Measurements from ENCODE around the gene MIS18BP1. TPM values are rescaled to one million over a fixed set of nuclear protein-coding genes. Genes with fewer than 3 reads are reported as not detected.
"Not testable (repeated sequence)": the region's sequence is repeated elsewhere in the genome, so short reads cannot be mapped to it uniquely, and the experiment has no call there.

MIS18BP1 gene
- 40.2 and 45.4 TPM in 2 replicates for total RNA-seq (2014; rRNA removed)
- polyA plus RNA-seq (2012): 4.3 TPM

DNA sequence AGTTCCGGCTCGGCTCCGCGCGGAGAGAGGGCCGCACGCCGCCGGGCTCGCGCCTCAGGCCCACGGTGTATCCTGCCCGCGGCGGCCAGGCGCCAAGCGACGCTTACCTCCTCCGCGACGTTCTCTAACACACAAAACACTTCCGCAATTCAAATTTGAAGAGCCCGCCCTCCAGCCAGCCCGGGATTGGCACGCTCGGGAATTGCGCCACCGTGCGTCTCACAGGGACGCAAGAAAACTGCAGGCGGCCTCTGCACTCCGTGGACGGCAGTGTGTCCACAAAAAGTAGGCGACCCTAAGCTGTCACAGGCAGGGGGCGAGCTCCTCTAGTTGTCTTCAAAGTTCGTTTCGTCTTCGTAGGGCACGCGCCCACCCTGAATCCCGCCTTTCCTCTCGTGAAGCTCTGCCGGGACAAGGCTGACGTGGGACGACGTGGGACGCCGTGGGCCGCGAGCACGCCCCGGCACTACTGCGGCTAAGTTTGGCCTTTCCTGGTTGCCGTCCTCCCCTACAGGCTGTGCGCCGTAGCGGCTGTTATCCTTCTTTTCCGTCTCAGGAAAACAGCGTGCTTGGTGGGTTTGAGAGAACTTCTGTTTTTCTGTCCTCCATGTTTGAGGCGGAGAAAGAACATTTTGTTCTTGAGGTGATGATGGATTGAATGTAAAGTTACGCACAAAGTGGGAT is at the start of gene MIS18BP1:
MIS18BP1 (minus strand) TSS at position 133 of the 684 bp plus-strand sequence. CDS start 5,916 bp downstream, outside the sequence.
- peak; percentile 96 for DNase-seq (ENCODE audit: low read depth)

DNA sequence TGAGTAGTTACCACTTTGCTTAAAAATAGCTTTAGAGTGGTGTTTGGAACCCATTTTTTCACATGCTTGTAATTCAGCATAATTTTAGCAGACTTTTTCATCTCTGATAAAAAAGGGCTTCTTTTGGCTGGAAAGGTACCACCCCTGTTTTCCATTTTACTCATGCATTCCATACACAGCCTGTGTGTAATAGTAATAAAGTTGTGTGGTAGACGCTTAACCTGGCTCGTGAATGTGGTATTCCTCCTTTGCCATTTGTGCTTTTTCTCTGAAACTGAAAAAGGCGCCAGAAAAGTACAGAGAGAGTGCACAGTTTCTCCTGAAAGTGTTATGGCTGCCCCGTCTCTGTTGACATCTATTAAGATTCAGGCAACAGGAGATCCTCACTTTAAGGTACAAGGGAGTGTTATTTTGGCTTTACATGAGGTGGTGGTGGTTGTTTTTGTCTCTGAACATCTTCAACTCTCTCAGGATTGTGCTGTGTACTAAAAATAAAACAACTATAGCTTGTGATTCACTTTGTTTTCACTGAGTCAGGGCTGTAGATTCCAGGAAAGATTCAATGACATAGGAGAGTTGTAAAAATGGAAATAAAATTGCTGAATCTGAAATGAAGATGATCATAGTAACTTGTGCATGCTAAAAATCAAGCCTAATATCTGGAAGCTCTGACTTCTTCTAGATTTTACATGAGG is 45.6 kb upstream of the MIS18BP1 start:
- no peak for DNase-seq (ENCODE audit: low read depth)

DNA sequence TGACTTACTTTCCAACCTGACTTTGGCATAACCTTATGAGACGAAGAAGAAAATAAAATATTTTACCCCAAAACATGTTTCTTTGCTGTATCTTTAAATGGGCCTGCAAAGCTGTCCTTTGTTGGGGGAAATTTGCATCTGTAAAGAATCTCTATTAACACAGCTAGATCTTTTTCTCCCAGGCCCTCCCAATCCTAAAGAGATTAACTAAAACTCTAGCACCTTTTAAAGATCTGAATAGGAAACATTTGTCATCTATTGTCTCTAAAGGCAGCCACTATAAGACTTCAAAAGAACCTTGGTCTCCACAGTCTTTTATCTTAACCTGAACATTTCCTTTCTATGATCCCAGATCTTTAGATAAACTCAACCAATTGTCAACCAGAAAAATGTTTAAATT is 41.8 kb upstream of the MIS18BP1 start:
- not testable (repeated sequence) for DNase-seq (ENCODE audit: low read depth)

DNA sequence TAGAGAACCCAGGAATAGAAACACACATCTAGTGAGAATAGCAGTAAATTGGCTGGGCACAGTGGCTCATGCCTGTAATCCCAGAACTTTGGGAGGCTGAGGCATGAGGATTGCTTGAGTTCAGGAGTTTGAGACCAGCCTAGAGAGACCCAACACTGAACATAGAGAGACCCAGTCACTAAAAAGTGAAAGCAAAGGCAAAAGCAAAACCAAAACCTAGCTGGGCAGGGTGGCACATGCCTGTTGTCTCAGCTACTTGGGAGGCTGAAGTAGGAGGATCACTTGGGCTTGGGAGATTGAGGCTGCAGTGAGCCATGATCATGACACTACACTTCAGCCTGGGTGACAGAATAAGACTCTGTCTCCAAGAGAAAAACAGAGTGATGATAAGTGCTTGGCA is 37.5 kb upstream of the MIS18BP1 start:
- DNase-seq (ENCODE audit: low read depth): no peak

DNA sequence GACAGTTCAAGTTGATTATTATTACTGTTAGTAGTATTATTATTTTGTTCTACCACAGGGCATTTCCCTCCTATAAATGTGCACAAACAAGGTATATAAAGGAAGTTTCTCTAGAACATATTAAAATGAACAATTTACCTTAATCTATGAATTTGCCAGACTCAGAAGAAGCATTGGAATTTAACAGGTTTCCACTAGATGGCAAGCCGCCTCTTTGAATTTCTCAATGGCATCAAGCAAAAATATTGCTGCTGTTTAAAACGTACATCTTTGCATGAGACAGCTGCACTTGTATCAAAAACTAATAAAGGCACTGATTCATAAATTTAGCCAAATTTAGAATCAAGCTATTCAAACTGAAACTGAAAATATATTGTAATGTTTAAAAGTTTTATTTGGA is 34.6 kb upstream of the MIS18BP1 start:
- DNase-seq (ENCODE audit: low read depth): no peak

DNA sequence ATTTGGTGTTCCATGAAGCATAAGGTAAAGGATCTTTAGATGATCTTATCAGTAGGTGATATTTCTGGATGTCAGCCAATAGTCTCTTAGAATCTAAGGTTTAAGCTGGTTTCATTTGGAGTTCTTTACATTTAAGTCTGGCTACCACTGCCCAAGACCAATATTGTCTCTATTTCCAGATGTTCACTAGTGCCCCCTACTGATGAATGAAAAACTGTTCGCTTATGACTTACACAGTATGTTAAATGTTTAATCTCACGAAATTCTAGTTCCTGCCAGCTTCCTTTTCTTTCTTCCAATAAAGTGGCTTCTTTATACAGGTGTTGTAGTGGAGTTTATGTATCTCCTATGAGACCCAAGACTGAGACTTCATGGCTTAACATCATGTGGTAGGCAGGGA is 31.8 kb upstream of the MIS18BP1 start:
- DNase-seq (ENCODE audit: low read depth): no peak

DNA sequence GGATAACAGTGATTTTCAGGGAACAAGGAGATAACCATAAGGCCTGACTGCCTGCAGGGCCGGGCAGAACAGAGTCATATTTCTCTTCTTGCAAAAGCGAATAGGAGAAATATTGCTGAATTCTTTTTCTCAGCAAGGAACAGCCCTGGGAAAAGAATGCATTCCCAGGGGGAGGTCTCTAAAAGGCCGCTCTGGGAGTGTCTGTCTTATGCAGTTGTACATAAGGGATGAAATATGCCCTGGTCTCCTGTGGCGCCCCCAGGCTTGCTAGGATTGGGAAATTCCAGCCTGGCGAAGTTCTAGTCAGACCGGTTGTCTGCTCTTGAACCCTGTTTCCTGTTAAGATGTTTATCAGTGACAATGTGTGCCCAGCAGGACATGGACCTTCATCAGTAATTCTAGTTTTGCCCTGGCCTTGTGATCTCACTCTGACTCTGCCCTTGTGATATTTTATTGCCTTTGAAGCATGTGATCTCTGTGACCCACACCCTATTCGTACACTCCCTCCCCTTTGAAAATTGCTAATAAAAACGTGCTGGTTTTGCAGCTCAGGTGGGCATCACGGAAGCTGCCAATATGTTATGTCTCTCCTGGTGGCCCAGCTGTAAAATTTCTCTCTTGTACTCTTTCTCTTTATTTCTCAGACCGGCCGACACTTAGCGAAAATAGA is 28.9 kb upstream of the MIS18BP1 start:
- DNase-seq (ENCODE audit: low read depth): not testable (repeated sequence)

DNA sequence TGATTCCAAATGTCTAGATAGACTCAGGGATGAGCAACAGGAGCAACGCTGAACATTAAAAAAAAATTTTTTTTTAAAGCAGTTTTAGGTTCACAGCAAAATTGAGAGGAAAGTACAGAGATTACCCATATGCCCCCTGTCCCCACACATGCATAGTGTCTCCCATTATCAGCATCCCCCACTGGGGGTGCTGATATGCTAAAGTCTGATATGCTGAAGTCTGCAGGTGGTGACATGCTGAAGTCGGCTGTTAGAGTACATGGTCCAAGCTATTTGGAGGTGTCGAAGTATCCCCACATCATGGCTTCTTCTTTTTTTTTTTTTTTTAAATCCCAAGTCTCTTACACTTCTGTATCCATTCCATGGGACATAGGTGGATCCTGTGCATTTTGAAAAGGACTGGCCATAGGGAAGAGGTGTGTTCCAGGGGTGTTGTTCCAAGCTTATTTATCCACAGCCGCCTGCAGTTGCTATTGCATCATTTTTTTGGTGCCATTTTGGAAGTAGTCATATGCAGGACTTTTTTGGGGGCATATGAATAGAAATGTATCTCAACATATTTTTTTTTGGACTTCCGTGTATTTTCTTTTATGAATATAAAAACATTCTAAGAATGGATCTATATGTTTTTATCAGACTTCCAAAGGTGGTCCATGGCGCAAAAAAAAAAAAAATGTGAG is 19.0 kb upstream of the MIS18BP1 start:
- DNase-seq (ENCODE audit: low read depth): no peak

DNA sequence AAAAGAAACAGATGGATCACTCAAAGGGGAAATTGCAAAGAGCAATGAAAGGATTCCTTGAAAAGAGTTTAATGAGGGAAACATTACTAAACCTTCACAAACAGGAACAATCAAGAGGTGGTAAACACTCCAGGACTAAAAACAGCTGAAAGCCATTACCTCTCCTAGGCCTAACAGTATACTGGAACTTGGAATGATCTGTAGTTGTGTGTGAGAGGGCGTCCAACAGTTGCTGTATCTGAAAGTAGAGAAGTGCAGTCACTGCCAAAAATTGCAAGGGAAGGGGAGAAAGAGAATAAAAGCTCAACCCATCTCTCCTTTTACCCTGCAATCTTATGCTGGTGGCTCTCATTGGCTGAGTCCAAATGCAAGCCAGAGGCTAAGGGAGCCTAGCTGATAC is 17.0 kb upstream of the MIS18BP1 start:
- no peak for DNase-seq (ENCODE audit: low read depth)

DNA sequence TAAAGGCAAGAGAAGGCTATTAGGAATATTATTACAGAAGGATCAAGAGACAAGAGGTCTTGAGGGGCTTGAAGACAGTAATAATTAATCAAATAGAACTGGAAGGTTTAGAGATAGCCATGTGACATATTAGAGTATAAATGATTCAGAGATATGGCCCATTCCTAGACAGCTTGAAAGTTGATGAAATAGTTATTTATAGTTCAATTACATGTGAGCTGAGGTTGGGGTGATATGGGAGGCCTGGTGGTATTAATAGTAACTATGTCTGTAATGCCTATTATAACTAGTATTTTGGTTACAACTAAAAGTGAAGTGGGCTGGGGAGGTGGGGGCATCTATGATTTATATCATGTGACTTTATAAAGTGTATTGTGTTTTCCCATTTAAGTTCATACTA is 14.1 kb upstream of the MIS18BP1 start:
- DNase-seq (ENCODE audit: low read depth): no peak

DNA sequence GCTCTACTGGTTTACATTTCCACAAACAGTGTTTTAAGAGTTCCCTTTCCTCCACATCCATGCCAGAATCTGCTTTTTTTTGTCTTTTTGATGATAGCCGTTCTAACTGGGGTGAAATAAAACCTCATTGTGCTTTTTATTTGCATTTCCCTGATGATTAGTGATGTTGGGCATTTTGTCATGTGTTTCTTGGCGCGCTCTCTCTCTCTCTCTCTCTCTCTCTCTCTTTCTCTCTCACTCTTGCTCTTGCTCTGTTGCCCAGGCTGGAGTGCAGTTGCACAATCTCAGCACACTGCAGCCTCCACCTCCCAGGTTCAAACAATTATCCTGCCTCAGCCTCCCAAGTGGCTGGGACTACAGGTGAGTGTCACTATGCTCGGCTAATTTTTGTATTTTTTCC is 9.6 kb upstream of the MIS18BP1 start:
- no peak for DNase-seq (ENCODE audit: low read depth)

DNA sequence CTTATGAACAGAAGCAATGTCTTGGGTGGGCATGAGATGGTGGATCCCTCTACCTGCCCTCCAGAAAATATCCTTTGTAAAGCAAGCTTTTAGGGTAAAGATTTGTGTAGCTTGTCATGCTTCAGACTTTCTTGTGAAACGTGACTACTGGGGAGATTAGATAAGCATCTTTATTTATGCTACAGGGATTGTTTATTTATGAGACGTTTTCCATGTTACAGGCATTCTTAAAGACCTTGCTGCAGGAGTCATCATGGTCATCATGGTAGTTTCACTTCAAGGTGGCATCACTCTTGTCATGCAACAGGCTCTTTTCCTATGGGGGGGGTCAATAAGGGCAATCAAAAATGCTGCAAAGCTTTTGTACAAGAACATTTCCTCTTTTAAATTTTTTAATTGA is 8.2 kb upstream of the MIS18BP1 start:
- no peak for DNase-seq (ENCODE audit: low read depth)

DNA sequence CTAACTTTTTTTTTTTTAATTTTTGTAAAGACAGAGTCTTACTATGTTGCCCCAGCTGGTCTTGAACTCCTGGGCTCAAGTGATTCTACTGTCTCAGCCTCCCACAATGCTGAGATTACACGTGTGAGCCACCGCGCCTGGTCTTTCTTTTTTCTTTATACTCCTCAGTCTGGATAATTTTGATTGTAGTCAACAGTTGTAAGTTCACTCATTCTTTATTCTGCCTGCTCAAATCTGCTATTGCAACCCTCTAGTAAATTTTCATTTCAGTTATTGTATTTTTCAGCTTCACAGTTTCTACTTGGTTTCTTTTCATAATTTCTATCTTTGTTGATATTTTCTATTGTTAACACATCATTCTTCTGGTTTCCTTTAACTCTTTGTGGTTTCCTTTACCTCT is 5.8 kb upstream of the MIS18BP1 start:
- no peak for DNase-seq (ENCODE audit: low read depth)

DNA sequence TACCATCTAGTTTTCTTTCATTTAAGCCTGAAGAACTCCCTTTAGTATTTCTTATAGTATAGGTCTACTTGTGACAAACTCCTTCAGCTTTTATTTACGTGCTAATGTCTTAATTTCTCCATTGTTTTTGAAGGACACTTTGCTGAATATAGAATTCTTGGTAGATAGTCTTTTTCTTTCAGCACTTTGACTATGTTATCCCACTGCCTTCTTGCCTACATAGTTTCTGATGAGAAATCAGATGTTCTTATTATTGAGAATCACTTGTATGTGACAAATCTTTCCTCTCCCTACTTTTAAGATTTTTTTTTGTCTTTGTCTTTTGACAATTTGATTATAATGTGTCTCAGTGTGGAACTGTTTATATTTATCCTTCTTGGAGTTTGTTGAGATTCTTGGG is 5.1 kb upstream of the MIS18BP1 start:
- DNase-seq (ENCODE audit: low read depth): no peak

DNA sequence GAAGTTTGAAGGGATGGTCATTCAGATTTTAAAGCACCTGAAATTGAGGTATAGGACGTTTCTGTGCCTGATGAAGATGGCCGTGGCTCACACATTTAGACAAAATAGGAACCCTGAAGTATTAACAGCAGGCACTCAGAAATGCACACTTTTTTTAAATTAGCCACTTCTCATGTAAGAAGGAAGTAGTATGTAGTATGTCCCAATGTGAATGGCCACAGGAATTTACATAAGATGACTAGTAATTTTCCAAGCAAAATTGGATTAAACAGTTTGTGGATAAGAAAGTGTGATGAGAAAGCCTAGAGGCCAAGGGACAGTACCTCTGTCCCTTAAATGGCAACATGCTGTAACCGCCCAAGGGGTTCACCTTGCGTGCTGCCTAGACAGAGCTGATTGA is 1.8 kb upstream of the MIS18BP1 start:
- DNase-seq (ENCODE audit: low read depth): no peak

DNA sequence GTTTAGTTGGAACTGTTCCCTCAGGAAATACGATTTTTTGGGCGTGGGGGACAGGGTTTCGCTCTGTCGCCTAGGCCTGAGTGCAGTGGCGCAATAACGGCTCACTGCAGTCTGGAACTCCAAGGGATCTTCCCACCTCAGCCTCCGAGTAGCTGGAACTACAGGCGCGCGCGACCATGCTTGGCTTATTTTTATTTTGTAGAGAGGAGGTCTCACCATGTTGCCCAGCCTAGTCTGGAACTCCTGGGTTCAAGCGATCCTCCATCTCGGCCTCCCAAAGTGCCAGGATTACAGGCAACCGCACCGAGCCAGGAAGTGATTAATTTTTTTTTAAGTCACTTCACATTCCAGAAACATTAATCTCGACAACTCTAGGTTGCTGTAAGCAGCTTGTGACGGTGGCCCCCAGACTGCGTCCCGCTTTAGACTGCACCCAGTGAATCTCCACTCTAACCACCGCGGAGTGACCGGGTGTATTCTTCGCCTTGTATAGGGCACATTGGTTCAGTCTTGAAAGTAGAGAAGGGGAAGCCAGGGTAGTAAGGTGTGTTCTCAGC is 830 bp upstream of the MIS18BP1 start:
- no peak for DNase-seq (ENCODE audit: low read depth)

DNA sequence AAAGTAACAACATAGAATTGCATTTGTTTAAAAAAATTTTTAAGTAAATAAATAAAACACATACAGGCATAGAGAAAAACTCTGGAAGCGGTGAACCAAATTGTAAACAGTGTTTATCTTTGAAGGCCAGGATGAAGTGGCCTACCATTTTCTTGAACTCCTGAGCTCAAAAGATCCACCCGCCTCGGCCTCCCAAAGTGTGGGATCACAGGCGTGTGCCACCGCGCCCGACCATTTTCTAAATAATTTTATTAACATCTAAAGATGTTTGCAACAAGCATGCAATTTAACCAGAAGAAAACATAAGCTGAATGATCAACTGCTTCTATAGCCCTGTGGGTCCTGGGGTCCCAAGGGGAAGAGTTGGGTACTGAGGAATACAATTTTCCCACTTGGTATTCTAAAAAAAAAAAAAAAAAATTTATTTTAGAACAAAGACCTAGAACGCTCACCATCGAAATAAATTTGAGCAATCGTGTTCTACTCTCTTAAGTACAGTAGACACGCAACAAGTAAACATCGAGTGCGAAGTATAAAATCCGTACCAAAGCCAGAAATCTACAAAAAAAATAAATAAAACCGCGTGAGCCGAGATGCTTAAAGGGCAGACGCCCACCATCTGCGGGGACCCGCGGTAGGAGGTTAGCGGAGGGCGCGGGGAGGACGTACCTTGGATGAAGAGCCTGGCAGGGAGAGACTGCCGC is 484 bp downstream of the MIS18BP1 start:
- no peak for DNase-seq (ENCODE audit: low read depth)

DNA sequence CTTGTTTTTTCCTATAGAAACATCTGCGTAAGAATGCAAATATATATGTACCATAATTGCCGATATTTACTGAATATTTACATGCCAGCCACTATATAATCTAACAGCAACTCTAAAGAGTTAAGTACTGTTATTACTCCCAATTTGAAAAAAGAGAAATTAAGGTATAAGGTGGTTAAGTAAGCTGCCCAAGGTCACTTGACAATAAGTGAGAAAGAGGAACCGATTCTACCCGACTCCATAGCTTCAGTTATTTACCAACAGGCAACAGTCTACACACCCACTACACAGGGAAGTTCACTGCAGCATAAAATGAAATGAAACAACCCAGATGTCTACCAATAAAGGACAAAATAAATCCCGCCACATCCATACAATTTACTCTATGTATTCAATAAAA is 1.1 kb downstream of the MIS18BP1 start:
- DNase-seq (ENCODE audit: low read depth): no peak

DNA sequence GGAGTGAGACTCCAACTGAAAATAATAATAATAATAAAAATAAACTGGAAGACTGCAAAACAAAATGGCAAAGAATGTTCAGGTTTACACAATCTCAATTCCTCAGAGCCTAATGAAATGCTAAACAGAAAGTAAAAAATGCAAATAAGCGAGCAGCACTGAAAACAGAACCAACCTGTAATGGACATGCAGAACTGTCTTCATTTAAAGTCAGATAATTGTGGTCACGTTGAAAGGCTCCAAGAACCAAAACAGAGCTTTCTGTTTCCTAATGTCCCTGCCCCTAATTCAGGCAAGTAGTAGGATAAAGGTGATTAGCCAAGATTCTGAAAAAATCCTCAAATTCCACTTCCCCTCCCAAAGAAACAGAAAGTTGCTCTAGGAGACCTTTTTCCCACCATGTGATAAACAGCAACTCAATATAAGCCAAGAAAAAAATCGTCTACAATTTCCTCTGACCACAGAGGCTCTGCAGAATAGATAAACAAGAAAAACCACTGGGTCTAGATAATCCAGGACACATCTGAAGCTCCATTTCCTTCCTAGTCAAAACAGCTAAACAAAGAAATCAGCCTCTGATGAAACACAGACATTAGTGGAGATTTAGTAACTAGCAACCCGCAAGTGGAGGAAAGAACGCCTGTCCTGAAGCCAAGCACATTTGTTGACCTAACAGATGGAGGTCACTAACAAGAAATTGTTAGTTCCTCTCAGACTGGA is 3.0 kb downstream of the MIS18BP1 start:
- DNase-seq (ENCODE audit: low read depth): peak; percentile 82

DNA sequence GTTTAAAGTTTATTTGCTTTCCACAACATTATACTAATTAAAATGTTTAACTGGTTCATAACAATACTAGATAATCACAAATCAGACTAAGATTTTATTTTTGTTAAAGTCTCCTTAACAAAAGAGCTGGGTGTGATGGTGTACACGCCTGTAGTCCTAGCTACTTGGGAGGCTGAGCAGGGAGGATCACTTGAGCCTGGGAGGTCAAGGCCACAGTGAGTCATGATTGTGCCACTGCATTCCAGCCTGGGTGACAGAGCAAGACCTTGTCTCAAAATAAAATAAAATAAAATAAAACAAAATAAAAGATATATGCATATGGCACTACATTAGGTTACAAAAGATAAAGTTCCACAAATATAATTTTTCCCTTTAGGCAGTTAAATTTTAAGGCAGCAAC is 5.6 kb downstream of the MIS18BP1 start:
- DNase-seq (ENCODE audit: low read depth): no peak

DNA sequence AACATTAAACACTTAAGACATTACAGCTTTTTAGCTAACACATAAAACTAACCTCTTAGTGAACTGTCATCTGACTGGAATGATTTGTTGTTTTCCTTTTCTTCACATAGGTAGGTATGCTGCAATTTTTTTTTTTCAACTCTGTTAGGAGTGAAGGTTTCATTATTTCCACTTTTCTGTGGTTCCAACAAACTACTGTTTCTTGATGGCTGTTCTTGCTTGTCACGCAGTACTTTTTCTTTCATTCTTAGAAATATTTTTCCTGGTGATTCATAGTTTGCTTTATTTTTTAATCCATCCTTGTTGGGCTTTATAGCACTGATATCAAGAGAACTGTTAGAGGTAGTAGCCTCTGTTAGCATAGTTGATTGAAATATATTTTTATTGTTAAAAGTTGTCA is 6.3 kb downstream of the MIS18BP1 start:
- DNase-seq (ENCODE audit: low read depth): no peak

All from LHCN-M2 (cell line).